C4-2B (cell line): Measurements from ENCODE around the gene ZDHHC17.

Experiments used
- H3K27ac ChIP-seq: fragments of 450-650 bp; 2 replicates; pipeline ENCODE4 v1.5.1; 2017
- CTCF ChIP-seq: fragments of 450-650 bp; conservative IDR thresholded peaks from 2 replicates; pipeline ENCODE4 v1.5.1; 2017; ENCODE audit warnings: mild to moderate bottlenecking
- ZFX ChIP-seq: fragments of 450-650 bp; IDR thresholded peaks from 2 replicates; pipeline ENCODE4 v1.6.1; 2017

The ZDHHC17 gene

DNA sequence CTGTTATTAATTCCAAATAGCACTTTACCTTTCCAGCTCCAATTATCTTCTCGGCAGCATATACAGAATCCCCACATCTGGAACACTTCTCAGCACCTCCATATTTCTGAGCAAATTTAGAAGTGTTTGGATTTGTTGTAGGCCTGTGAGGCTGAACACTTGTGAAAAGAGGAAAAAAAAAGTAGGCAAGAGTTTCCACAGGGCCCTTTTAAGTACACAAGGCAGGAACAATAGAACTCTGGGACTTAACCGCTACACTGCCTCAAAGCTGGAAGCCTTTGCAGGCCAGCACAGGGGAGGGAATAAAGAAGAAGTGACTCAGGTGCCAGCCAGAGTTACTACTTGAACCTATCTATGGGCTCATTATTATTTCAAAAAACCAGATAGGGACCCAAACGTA is 96.3 kb downstream of the ZDHHC17 start:
- TF ChIP-seq CTCF (no peak), ZFX (no peak)
- H3K27ac ChIP-seq = no peak overlapping the region

DNA sequence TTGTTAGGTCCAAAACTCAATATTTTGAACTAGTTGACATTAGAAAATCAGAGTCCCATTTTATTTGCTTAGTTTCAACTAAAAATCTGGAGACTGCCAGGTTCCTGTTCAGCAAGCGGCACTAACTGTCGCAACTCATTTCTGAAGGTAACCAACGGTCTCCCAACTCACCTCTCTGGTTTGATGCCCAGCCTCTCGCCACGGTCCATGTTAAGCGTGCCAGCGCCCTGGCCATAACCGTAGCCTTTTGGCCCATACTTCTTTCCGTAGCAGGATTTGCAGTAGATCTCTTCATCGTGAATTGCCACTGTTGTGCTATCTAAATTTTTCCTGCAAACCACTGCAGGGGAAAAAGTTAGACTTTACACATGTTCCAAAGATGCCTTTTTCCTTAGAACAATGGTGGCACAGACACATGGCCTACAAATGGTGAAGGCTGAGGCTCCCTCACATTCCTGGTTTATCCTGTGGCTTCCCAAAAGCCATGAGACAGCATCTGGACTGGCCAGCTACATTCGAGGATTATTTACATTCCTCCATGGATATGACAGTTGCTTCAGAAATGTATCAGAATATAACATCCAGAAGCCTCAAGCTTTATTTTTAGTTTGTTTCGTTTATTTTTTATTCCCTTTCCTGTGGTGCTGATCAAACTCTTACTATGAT is 99.2 kb downstream of the ZDHHC17 start:
- TF ChIP-seq CTCF = no peak
- TF ChIP-seq ZFX = no peak
- H3K27ac ChIP-seq = no peak overlapping the region

DNA sequence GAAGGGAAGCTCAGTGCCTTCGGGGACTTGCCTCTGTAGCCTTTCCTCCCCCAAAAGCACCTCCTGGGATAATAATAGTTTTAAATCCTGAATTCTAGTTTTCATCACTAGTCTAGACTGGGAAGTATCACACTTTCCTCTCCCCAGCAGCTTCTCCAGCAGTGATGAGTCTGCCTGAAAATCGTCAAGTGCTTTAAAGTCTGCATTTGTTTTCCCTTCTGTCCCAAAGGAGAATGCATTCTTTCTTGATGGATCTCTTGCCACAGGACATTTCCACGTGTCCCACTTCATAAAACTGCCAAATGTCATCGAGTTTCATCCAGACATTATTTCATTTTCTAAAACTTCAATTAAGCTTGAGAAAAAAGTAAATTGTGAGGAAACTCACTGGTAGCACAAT is 99.9 kb downstream of the ZDHHC17 start:
- H3K27ac ChIP-seq = no peak overlapping the region
- TF ChIP-seq CTCF = no peak
- TF ChIP-seq ZFX = no peak

DNA sequence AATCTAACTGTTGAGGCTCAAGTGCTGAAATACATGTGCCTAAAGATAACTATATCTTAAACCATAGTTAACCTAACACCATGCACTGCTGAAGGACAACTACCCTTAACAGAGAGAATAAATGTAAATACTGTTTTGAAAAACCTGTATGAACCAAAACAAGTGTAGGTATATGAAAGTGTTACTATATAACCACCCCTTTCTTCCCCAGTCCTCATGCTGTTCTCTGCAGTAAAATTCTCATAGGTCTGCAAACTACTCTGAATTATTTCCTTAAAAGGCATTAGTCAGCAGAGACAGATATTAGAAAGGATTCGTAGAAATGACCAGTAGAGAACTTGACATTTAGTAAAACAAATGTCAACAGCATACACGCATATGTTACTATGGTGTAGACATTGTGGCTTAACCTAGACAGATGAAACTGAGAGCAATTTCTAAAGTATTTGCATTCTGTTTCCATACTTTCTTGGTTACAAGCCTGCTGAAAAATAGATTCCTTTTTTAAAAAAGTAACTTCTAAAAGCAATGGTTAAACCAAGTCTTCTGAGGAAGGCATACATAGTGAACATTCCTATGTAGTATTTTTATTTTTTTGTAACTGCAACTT is 101.0 kb downstream of the ZDHHC17 start:
- TF ChIP-seq ZFX (no peak), CTCF (no peak)
- H3K27ac ChIP-seq = no peak overlapping the region

- H3K27ac ChIP-seq = no peak overlapping the region
- no peak for TF ChIP-seq ZFX
- TF ChIP-seq CTCF = no peak
Measured at GRCh38 chr12:76866151-76866567, 102.2 kb downstream of the ZDHHC17 start.

DNA sequence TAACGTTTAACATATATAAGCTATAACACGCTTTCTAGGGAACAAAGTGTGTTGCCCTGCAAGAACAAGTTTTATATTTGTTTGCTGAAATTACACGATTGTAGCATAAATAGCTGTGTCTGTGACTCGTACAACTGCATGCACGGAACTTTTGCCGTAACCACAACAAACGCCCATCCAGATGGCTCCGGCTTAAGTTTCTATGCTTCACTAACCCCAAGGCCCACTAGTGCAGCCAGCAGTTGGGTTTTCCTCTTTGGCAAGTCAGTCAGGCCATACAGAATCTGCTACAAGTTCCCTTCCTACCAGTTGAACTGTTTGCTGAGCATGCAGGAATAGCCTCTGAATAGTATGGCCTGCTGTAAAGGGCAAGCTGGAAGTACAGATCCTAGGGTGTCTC is 102.8 kb downstream of the ZDHHC17 start:
- TF ChIP-seq CTCF = no peak
- no peak for TF ChIP-seq ZFX
- no peak overlapping the region for H3K27ac ChIP-seq

GRCh38 chr12:76871082-76871481 is 107.2 kb downstream of the ZDHHC17 start:
- no peak overlapping the region for H3K27ac ChIP-seq
- TF ChIP-seq CTCF (no peak), ZFX (no peak)
